Stimulated activated CD8-positive, alpha-beta memory T cell treated with anti-CD3 and anti-CD28 coated beads, Interleukin-15, amount 100 ng/mL, for 4 hours (primary cell): Measurements from ENCODE around the gene PLCB2.

Experiments
- DNase-seq, 2 donors: peaks; one replicate each; pipeline ENCODE4 v3.0.0-alpha.2; 2020; ENCODE audit warnings: low read depth in 2 of 2

PLCB2 gene

GRCh38 chr15:40307421-40308211, at the start of gene PLCB2:
PLCB2 (minus strand) TSS chr15:40307935; CDS start chr15:40307672, 263 bp downstream.
- DNase-seq: peak; percentile 42 to 47

GRCh38 chr15:40357246-40357645, 49.5 kb upstream of the PLCB2 start:
- no peak for DNase-seq

DNA sequence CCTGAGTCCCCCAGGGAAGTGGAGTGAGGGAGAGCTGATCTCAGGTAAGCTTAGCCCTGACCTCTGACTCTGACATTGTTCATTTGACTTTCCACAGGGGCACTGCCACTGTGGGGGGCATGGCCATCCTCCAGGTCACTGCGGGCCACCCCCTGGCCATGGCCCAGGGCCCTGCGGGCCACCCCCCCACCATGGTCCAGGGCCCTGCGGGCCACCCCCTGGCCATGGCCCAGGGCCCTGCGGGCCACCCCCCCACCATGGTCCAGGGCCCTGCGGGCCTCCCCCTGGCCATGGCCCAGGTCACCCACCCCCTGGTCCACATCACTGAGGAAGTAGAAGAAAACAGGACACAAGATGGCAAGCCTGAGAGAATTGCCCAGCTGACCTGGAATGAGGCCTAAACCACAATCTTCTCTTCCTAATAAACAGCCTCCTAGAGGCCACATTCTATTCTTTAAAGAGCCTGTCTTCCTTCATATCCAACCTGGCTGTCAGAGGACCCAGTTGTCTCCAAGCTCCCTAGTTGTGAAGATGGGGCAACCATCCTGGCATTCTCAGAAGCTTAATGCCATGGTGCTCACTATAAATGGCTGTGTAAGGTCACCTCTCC, 48.3 kb upstream of the PLCB2 start:
- no peak for DNase-seq

DNA sequence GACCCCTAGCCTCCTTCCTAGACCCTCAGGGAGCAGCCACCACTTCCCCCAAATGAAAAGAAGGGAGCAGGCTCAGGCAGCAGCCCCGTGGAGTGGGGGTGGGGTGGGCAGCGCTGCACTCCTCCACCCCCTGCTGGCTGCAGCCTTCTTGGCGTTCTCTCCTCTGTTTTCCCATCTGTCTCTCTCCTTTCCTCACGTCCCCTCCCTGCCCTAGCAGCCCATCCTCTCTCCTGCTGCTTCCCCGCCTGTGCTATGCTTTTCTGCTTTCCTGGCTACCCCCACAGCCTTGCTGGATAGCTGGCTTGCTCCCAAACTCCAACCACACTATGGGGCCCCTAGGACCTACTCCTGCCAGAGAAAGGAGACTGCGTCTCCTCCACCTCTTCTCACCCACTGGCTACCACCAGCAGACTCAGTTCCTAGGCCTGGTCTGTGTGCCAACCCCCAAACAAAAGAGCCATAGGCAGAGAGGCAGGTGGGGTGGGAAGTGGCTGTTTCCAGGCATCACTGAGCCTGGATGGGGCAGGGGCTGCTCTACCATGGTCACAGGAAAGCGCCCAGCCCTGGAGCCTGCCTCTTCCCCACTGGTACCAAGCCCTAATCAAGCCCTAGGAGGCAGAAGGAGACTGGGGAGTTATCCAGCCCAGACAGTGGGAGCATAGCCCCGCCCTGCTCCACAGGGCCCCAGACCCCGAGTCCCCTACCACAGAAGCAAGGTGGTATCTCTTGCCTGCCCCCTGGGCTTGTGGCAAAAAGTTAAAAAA, 46.9 kb upstream of the PLCB2 start:
- no peak for DNase-seq

- no peak for DNase-seq
Measured at GRCh38 chr15:40353697-40354096, 46.0 kb upstream of the PLCB2 start.

DNA sequence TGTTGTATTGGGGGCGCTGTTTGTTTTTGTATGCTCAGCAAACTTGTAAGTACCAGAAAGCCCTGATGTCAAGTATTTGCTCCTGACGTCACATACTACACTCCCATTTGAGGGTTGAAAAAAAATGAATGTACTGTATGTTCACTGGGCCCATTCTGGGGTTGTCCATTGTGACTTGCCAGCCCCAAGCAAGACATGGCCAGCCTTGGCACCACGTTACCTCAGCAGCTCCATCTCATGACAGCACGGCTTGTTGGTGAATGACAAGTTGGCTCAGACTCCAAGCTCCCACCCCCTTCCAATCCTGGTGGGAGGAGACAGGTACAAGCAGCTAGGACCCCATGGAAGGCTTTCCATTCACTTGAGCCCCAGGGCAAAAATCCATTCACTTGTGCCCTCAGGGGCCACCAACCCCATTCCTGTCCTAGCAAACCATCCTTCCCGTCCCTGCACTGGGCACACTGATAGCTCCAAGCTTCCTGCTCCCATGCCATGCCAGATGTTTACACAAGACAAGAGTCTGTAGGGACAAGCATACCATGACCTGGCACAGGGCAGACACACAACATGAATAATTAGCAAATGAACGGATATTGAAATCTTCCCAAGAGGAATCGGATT, 44.7 kb upstream of the PLCB2 start:
- DNase-seq: no peak

DNA sequence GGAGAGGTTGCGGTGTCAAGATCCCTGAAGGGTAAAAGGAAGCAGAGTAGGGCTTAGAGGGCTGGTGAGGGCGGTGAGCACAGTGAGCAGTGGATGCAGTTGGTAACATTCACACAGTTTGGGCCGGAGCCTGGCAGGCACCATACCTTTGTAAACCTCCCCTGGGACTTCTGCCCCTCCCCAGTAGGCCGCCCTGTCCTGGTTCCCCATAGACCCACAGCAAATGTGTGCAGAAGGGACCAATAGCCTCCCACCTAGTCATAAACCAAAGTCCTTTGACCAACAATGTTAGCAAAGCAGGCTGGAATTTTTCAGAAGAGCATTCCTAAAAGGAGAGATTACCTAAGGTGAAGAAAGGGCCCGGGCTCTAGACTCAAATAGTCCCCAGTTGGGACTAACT, 41.4 kb upstream of the PLCB2 start:
- DNase-seq: no peak

- DNase-seq: no peak
Measured at GRCh38 chr15:40348474-40348870, 40.7 kb upstream of the PLCB2 start.

- no peak for DNase-seq
Measured at GRCh38 chr15:40347559-40348473, 40.1 kb upstream of the PLCB2 start.

DNA sequence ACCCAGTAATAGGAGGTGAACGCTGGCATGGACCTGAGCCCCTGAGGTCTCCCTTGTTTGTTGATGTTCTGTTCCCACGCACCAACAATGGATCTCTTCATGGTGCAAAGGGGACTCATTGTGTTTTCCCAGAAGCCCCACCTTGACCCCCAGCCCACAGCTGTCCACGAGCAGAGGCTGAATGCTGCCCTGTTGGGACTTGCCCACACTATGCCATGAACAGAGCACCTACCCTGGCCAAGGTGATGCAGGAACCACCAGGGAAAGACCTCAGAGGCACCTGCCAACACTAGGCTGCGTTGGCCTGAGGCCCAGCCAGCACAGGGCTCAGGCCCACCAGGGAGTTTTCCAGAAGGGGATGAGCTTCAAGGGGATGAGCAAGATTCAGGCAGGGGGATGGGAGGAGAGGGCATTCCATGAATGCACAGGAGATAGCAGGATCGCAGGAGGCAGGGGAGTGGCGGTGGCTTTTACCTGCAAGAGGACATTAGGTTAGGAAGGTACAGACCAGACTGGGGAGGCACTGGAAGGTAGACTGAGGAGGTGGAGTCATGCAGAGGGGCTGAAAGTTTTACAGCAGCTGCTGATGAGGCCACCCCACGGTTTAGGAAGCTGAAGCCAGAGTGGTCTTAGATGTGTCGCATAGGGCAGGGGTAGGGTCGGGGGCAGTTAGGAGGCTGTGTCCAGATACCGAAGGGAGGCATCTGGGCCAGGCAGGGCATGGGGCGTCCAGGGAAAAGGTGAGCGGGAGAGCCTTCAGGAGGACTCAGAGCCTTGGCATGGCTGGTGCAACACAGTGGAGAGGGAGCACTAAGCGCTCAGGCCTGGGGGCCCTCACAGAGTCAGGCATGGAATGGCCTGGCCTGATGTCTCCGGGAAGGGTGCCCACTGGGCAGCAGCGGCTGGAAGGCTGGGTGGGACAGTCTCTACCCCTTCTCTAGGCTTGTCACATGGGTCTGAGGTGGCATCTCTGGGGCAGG, 39.1 kb upstream of the PLCB2 start:
- no peak for DNase-seq

DNA sequence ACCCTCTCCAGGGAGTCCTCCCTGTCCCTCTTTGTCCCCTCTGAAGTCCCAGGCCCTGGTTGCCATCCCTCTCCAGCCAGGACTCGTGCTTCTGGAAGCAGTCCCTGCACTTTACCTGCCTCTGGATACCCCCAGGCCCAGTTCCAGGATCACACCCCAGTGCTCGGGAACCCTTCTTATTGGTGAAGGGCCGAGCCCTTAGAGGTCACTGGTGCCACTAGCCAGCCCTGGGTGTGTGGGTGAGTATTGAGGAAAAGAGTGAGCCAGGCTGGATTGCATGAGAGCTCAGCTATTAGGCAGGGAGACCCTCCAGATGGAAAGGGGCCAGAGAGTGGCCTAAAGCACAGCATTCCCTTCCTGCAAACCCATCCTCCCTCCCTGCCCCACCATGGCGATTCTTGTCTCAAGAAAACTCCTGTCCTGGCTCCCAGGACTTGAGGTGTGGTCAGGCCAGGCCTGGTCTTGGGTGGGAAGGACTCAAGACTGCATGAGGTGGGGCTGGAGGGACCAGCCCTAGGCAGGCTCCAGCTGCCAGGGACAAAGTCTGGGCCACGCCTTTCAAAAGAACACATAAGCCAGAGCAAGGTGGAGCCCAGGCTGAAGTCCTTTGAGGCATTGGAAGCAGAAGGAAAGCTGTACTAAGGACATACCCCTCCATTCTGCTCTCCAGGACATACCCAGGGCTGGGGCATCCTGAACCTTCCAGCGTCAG, 38.3 kb upstream of the PLCB2 start:
- DNase-seq: no peak

DNA sequence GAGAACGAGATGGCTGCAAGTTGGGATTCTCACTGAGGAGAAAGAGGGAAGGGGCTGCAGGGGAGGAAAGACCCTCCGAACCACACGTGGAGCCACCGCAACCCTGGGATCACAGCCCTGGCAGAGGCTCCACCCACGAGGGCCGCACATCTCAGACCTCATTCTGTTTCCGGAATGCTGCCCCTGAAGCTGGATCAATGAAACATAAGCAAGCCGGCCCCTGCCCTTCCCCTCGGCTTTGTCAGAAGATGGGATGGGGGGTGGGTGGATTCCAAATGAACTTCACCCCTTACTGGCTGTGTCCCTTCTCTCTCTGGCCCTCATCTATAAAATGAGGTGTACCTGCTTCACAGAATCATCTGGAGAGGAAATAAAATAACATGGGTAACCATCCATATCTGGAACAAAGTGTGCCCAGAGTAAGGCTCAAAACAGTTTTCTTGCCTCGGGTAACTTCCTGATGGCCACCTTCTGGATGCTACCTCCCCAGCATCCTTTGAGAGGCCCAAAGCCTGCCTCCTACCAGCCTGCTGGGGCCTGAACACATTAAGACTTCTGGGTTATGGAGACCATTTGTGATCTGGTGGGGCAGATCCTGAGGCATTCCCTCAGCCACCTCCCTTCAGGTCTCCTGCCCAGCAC, 37.6 kb upstream of the PLCB2 start:
- DNase-seq: no peak

DNA sequence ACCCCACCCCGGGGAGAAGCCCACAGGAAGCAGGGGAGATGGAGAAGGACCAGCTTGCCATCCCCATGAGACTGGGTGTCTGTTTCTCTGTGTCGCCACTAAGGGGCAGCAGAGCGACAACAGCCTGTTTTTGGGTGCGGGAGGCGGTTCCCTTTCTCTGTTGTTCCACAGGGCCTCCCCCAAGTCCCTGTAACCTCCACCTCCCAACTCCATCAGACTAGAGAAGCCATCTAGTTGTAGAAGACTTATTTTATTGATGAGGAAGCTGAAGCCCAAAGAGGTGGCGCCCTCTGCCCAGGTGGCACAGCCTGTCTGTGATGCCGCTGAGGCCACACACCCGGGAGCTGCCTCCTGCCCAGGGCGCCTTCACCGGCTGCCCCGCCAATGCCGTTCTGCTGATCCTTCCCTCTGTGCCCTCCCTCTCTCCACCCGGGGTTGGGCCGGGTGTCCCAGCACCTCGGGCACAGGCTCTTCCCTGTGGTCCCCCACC, 36.9 kb upstream of the PLCB2 start:
- DNase-seq: peak in 1 of 2 donors; percentile 46

DNA sequence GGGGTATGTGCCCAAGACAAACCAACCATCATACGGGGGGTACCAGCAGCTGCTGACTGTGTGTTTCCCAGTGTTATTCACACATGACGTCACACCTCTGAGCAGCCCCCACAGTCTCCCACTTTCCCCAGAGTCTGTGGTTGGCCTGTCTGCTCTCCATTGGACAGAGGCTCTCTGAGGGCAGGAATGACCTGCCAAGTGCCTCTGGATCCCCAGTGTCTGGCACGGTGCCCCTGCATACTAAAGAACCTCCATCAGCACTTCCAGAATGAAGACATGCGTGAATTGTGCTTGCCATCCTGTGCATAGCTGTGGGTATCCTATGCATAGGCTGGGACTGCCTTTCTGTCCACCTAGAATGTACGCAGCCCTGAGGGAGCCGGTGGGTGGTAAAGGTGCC, 36.5 kb upstream of the PLCB2 start:
- DNase-seq: no peak

GRCh38 chr15:40343512-40343911, 35.8 kb upstream of the PLCB2 start:
- DNase-seq: no peak

DNA sequence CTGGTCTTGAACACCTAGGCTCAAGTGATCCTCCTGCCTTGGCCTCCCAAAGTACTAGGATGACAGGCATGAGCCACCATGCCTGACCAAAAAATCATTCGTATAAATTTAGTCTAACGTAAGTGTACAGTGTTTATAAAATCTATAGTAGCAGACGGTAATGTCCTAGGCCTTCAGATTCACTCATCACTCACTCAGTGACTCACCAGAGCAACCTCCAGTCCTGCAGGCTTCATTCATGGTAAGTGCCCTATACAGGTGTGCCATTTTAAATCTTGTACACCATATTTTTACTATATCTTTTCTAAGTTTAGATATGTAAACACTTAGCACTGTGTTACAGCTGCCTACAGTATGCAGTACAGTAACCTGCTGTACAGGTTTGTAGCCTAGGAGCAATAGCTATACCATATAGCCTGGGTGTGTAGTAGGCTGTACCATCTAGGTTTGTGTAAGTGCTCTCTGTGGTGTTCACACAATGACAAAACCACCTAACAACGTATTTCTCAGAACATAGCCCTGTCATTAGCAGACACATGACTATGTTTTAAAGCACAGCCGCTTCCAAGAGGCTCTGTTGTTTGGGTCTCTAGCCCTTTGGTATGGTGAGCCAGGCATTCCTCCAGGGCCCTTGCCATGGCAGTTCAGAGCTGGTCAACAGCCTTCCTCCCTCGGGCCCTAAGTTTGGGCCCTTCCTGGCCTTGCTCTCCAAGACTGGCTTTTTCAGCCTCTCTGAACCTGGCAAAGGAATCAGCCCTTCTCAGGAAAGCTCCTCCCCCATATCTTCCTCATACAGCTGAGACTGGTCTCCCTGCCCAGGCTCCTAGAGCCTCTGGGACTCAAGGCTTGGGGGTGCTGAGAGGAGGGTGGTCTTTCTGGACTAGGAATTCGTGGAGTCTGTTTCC, 34.9 kb upstream of the PLCB2 start:
- no peak for DNase-seq

- no peak for DNase-seq
Measured at GRCh38 chr15:40340740-40341400, 33.1 kb upstream of the PLCB2 start, which contains the start of gene CCDC9B. CCDC9B (minus strand) TSS chr15:40340939; CDS start chr15:40340819, 120 bp downstream.
